Prostate gland (tissue), 2 donors: ENCODE data around the gene FXYD5. TPM values are rescaled to one million over a fixed set of nuclear protein-coding genes. Genes with fewer than 3 reads are reported as not detected.
A peak's percentile ranks its signal among the peaks of the same experiment; 100 is the strongest.

Source experiments
- DNase-seq: peaks from one replicate; pipeline ENCODE4 v3.0.0-alpha.2; 2019; ENCODE audit warnings: low spot score
- H3K27ac ChIP-seq, 2 donors: fragments of 200-600 bp; sonication (generic); 2 replicates each; pipeline ENCODE4 v1.5.1; 2017 to 2019
- H3K27me3 ChIP-seq: fragments of 200-600 bp; sonication (generic); replicated peaks from 2 replicates; pipeline ENCODE4 v1.5.1; 2019; ENCODE audit not compliant: insufficient read depth
- H3K36me3 ChIP-seq, 2 donors: fragments of 200-600 bp; sonication (generic); 1 replicate in 1 of 2; 2 replicates in 1 of 2; pipeline versions ENCODE4 v1.5.1 to v1.8.1; 2017 to 2019
- H3K4me1 ChIP-seq: fragments of 200-600 bp; sonication (generic); replicated peaks from 2 replicates; pipeline ENCODE4 v1.5.1; 2019
- H3K4me3 ChIP-seq, 2 donors: fragments of 200-600 bp; sonication (generic); 2 replicates each; pipeline ENCODE4 v1.5.1; 2017 to 2019
- H3K9me3 ChIP-seq: fragments of 200-600 bp; sonication (generic); 2 replicates; pipeline ENCODE4 v1.5.1; 2017
- CTCF ChIP-seq, 4 experiments: fragments of 200-600 bp in 2 of 4; fragments of 450-650 bp in 2 of 4; sonication (generic) in 2 of 4; IDR thresholded peaks; 1 replicate in 3 of 4; 2 replicates in 1 of 4; pipeline ENCODE4 v1.5.1; 2016 to 2019; ENCODE audit warnings: antibody characterized with exemption in 4 of 4, mild to moderate bottlenecking in 2 of 4, moderate library complexity in 2 of 4
- POLR2A ChIP-seq: fragments of 450-650 bp; IDR thresholded peaks from one replicate; pipeline ENCODE4 v1.6.1; 2016; ENCODE audit warnings: antibody characterized with exemption, mild to moderate bottlenecking
- POLR2AphosphoS5 ChIP-seq: sonication (generic); formaldehyde crosslinking; IDR thresholded peaks from one replicate; pipeline ENCODE4 v1.6.1; 2017; ENCODE audit warnings: antibody characterized with exemption
- WGBS: methylation state at CpG from one replicate; pipeline ENCODE4 v1.1.5; 2018; 5-methylcytosine and 5-hydroxymethylcytosine counted together
- intact Hi-C: fragments of 100-400 bp; cut with DNase I; formaldehyde crosslinking; loops from one replicate; pipeline ENCODE4 v1.14.2; 2022
- total RNA-seq, 2 donors: library from RNA; depleted of rRNA; stranded (reverse); fragments of >200 nt; gene quantifications; one replicate each; pipeline ENCODE4 v1.1.0, GENCODE V29; 2016

Gene FXYD5
- total RNA-seq, 2 donors from 2014 or later, result 18.8 to 43.2 TPM

GRCh38 chr19:35106898-35107541, 47.5 kb upstream of the FXYD5 start:
- 29% methylated on average over 2 of the region's 2 CpGs for WGBS
- Histone ChIP-seq H3K9me3 (no peaks in the 10 kb centered on the region), H3K27me3 (no peaks in the 10 kb centered on the region), H3K36me3 (no peaks in the 10 kb centered on the region), H3K4me1 (no peaks in the 10 kb centered on the region), H3K4me3 (no peak overlapping the region), H3K27ac (no peak overlapping the region)
- DNase-seq, result no peak
- TF ChIP-seq POLR2A, result no peak
- TF ChIP-seq CTCF (IDR thresholded peaks at IDR 0.05), result no peak
- TF ChIP-seq POLR2AphosphoS5, result no peak
- intact Hi-C loops, result no loop called here

- H3K36me3 ChIP-seq, result no peaks in the 10 kb centered on the region
These were observed 47.0 kb upstream of the FXYD5 start for GRCh38 chr19:35107545-35107944.

GRCh38 chr19:35108730-35109129, 45.8 kb upstream of the FXYD5 start:
- TF ChIP-seq POLR2A (no peak), CTCF (IDR thresholded peaks at IDR 0.05) (no peak), POLR2AphosphoS5 (no peak)
- Histone ChIP-seq H3K4me1 (no peaks in the 10 kb centered on the region), H3K27ac (no peak overlapping the region), H3K27me3 (no peaks in the 10 kb centered on the region), H3K36me3 (no peaks in the 10 kb centered on the region), H3K9me3 (no peaks in the 10 kb centered on the region), H3K4me3 (no peak overlapping the region)
- whole genome bisulfite sequencing, result 94% methylated on average over 11 of the region's 11 CpGs
- intact Hi-C loops, result no loop called here
- DNase-seq, result no peak

More at GRCh38 chr19:35107545-35107944, 47.0 kb upstream of the FXYD5 start:
- no peak overlapping the region for H3K27ac ChIP-seq
- no peak overlapping the region for H3K4me3 ChIP-seq
- no peaks in the 10 kb centered on the region for H3K27me3 ChIP-seq
- H3K9me3 ChIP-seq, result no peaks in the 10 kb centered on the region
- no peaks in the 10 kb centered on the region for H3K4me1 ChIP-seq
- intact Hi-C loops, result no loop called here
- no peak for DNase-seq
- peak; percentile 58 for TF ChIP-seq POLR2AphosphoS5
- no peak for TF ChIP-seq CTCF (IDR thresholded peaks at IDR 0.05)
- TF ChIP-seq POLR2A, result peak; percentile 35
- WGBS, result 42% methylated on average over 5 of the region's 5 CpGs

GRCh38 chr19:35109395-35110112, 45.0 kb upstream of the FXYD5 start:
- H3K27me3 ChIP-seq, result no peaks in the 10 kb centered on the region
- no peak overlapping the region for H3K4me3 ChIP-seq
- H3K36me3 ChIP-seq, result no peaks in the 10 kb centered on the region
- DNase-seq, result no peak
- no peak overlapping the region for H3K27ac ChIP-seq
- WGBS, result 70% methylated on average over 22 of the region's 22 CpGs
- intact Hi-C loops, result no loop called here
- no peak for TF ChIP-seq CTCF (IDR thresholded peaks at IDR 0.05)
- TF ChIP-seq POLR2A, result no peak
- TF ChIP-seq POLR2AphosphoS5, result no peak
- no peaks in the 10 kb centered on the region for H3K4me1 ChIP-seq
- no peaks in the 10 kb centered on the region for H3K9me3 ChIP-seq

- peak overlapping the region in 1 of 2 donors; percentile 41 for H3K27ac ChIP-seq
- no peak overlapping the region for H3K4me3 ChIP-seq
- no peaks in the 10 kb centered on the region for H3K4me1 ChIP-seq
- no peak for TF ChIP-seq CTCF (IDR thresholded peaks at IDR 0.05)
- no peak for TF ChIP-seq POLR2A
- no peak for TF ChIP-seq POLR2AphosphoS5
- H3K36me3 ChIP-seq, result no peaks in the 10 kb centered on the region
- H3K9me3 ChIP-seq, result no peaks in the 10 kb centered on the region
- WGBS, result 42% methylated on average over 9 of the region's 9 CpGs
- no peak for DNase-seq
- H3K27me3 ChIP-seq, result no peaks in the 10 kb centered on the region
- intact Hi-C loops, result no loop called here
These were observed 43.6 kb upstream of the FXYD5 start for GRCh38 chr19:35110974-35111373.
